ENCODE data around the gene NPAS4.
A peak's percentile ranks its signal among the peaks of the same experiment; 100 is the strongest.
"Not testable (repeated sequence)": the region's sequence is repeated elsewhere in the genome, so short reads cannot be mapped to it uniquely, and the experiment has no call there.

NPAS4 gene

DNA sequence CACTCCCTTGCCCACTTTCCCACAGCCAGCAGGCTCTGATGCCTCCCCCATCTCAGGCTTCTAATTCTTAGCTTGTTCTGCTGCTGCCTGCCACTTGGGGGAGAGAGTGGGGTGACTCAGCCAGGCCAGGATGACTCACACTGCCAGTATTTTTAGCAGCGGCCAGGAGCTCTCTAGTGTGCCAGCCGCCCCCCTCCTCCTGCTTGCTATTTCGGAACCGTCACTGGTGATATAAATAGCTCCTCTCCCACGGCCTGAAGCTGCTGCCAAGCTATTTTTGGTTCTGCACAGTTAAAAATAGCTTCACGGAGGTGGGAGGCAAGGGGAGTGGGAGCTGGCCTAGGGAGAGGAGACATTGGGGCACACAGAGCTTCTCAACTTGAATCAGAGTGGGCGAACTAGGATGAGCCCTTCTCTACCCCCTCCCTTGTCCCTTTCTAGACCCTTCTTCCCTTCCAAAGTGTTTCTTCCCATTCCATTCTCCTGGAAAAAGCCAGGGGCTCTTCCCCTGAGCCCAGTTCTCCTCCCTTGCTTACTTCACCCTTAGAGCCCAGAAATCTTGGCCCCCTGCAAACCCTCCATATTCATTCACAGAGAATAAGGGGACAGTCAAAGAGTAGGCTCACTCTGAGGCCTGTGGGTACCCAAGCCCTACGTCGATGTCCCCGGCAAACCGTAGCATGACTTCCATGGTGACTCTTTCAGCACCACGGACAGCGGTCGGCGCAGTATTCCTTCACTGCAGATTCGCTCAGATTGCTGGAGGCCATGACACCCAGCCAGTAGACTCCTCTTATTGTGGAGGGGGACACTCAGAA, 2.5 kb upstream of the NPAS4 start:
- DNase-seq = no peak

DNA sequence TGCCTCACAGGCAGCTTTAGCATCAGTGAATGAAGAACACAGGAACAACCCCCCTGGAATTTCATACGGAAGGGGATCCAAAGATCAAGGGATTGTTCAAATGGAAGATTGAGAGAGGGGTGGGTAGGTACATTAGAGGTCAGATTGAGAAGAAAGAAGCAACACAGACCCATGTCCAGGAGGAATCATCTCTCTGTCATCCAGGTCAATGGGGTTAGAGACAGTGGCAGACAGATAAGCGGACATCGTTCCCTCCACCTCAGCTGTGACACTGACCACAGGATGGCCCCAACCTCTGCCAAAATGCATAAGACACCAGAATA, 1.9 kb upstream of the NPAS4 start:
- DNase-seq = no peak

DNA sequence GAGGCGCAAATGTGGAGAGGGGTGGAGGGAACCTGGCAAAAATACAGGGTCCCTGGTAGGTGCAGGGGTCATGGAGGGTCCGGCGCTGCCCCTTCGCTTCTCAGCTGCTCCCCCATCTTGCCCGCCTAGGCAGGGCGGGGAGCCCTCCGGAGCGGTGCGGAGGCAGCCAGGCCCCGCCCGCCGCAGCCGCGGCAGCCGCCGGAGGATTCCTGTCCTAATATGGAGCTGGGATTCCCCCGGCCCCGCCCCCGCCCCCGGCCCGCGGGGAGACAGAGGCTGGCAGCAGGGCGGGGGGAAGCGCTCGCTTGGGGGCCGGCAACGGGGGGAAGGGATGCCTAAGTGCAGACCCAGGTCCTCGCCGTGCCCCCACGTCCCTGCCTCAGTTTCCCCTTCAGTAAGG, 1.0 kb upstream of the NPAS4 start:
- no peak for DNase-seq

DNA sequence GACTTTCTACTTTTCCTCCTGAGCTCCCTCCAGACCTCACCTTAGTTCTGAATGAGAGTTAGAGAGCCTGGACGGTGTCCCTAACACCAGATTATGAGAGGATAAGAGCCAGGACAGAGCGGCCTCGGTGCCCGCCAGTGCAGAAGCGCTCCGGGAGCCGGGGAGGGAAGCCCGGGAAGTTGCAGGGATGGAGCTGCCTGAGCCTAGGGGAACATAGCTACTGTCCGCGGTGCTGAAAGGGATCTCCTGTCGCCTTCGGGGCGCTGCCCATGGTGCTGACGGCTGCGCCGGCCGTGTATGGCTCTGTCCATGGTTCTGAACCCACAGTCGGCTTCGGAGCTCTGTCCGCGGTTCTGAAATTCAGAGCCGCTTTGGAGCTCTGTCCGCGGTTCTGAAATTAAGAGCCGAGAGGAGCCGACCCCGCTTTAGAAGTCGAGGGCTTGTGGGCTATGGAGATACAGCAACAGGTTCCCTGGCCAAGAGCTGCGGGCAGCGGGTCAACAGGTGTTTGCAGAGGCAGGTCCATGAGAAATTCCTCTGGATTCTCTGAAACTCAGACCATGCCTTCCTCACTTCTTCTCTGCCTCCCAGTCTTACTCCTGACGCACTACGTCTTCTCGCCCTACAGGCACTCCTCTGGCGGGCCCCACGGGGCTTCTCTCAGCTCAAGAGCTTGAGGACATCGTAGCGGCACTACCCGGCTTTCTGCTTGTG, 814 bp downstream of the NPAS4 start:
- no peak for DNase-seq

DNA sequence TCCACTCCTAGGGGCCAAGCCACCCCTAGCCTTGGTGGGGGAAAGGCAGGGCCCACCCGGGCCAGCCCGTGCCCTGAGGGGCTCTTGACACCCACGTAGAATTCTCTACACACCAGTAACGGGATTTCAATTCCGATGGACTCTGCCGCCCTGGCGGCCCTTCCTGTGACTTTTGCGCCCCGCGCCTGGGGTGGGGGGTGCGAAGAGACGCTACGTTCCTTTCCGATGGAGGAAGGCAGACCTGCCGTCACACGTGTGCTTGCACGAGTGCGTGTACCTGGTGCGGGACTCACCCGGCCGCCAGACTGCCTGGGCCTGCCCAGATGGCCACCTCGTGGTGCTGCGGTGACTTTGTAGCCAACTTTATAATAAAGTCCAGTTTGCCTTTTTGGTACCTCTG, 5.5 kb downstream of the NPAS4 start:
- DNase-seq = no peak

DNA sequence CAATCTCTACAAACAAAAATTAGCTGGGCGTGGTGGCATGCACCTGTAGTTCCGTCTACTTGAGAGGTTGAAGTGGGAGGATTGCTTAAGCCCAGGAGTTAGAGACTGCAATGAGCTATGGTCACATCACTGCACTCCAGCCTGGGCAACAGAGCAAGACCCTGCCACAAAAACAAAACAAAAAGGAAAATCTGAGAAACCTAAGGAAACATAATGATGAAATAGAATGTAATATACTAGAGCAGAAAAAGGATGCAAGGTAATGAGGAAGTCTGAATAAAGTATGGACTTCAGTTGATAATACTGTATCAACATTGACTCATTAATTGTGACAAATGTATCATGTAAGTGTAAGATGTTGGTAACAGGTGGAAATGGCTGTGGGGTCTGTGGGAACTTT, 8.1 kb downstream of the NPAS4 start:
- DNase-seq = no peak

DNA sequence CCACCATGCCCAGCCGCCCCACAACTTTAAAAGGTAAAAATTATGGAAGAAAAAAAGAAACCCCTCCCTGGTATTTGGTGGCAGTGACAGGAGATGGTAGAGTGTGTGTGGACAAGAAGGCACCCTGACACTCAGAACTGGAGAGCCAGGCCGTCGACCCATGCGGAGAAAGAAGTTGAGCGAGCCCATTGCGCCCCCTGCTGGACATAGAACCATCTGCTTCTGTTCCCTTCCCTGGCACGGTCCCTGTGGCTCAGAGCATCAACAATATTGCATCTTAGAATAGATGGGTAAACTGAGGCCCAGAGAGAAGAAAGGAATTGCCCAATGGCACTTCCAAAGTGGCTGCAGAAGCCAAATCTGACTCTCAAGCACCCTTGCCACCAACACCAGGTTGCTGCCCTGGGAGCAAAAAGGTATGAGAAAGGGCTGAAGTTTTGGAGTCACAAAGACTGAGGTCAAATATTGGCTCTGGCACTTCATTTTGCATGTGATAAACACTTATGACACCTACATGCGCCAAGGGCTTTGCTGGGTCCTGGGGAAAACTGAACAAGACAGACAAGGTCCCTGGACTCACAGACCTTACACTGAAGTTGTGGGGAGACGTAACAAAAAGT, 9.3 kb downstream of the NPAS4 start:
- peak; percentile 34 to 71 for DNase-seq

DNA sequence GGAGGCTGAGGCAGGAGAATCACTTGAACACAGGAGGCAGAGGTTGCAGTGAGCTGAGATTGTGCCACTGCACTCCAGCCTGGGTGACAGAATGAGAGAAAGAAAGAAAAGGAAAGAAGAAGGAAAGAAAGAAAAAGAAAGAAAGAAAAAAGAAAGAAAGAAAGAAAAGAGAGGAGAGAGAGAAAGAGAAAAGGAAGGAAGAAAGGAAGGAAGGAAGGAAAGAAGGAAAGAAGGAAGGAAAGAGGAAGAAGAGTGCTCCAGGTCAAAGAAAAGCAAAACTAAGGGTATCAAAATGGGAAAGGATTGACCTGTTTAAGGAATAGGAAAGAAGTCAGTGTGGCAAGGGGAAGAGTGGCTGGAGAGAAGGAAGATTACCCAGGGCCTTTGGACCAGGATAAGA, 10.5 kb downstream of the NPAS4 start:
- DNase-seq = not testable (repeated sequence)

DNA sequence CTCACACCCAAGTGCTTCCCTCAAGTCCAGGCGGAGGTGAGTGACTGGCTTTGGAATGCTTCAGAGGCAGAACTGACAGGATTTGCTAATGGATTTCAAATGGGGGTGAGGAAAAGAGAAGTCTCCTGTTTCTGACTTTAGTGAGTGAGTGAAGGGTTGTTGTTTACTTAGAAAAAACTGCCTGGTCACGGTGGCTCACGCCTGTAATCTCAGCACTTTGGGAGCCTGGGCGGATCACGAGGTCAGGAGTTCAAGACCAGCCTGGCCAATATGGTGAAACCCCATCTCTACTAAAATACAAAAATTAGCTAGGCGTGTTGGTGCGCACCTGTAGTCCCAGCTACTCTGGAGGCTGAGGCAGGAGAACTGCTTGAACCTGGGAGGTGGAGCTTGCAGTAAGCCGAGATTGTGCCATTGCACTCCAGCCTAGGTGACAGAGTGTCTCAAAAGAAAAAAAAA, 11.1 kb downstream of the NPAS4 start:
- DNase-seq = not testable (repeated sequence)

DNA sequence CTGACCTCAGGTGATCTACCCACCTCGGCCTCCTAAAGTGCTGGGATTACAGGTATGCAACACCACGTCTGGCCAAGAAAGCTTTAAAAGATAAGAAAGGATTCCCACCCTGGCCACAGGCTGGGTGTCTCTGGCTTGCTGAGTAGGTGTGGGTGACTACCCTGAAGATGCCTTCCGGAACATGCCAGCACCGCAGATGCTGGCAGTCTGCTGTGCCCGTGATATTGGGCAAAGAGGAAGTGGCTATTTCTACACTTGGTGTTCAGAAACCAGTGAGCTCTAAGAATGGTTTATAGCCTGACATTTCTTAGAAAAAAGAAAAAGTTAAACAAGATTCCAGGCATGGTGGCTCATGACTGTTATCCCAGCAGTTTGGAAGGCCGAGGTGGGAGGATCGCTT, 11.8 kb downstream of the NPAS4 start:
- no peak for DNase-seq

DNA sequence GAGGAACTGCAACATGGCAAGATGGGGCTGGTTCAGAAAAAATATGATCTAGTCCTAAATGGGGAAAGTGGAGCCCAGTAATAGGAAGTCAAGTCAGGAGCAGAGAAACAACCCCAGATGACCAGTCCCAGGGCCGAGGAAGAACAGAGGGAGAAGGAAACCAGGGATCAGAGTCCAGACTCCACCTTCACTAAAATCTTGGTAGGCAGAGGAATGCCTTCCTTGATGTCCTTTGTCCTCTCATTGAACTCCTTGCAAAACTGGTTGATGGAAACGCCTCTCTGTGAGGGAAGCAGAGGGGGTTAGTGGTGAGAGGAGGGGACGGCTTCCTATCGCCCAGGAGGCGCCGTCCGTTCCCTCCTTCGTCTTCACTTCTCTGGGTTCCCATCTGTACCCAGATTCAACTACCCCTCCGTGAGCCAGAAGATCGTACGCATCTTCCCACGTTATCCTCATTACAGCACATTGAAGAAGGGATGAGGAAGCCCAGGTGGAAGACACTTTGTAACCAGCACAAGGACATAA, 17.2 kb downstream of the NPAS4 start:
- DNase-seq = no peak

DNA sequence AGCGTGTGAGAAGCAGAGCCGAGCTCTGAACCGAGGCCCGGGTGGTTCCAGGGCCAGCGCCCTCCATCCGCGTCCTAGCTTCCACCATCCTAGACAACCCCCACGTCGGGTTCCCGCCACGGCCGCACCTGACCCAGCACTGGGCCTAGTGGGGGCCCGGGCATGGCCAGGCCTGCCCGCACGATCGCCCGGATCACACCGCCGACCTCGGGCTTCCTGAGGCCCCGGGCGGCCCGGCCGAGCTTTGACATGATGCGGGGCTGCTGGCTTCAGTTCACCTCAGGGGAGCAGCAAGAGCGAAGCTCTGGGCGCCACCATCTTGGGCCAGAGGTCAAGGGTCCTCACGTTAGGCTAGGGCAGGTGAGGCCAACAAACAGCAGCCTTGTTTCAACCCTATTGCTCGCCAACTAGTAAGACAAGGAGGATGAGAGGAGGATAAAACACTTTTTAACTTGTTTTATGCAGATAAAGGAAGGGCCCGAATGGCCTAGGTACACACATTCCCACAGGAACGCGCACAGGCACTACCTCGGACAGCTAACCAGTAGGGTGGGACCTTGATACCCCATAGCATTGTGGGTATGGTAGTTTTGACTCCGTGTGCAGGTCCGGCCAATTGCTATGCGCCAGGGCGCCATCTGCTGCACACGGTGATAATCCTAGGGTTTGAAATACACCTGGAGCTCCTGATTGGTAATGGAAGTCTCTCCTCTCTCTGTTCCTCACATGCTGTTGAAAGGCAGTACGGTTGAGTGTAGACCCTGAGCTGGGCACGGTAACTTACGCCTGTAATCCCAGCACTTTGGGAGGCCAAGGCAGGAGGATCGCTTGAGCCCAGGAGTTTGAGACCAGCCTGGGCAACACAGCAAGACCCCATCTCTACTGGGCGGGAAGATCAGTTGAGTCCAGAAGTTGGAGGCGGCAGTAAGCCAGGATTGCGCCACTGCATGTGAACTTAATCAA, 17.9 kb downstream of the NPAS4 start, which contains the start of gene MRPL11:
TSS of gene MRPL11 (minus strand) at position 345 of the 963 bp plus-strand sequence. CDS start at position 251, 94 bp downstream.
- DNase-seq = peak; percentile 89 to 91

DNA sequence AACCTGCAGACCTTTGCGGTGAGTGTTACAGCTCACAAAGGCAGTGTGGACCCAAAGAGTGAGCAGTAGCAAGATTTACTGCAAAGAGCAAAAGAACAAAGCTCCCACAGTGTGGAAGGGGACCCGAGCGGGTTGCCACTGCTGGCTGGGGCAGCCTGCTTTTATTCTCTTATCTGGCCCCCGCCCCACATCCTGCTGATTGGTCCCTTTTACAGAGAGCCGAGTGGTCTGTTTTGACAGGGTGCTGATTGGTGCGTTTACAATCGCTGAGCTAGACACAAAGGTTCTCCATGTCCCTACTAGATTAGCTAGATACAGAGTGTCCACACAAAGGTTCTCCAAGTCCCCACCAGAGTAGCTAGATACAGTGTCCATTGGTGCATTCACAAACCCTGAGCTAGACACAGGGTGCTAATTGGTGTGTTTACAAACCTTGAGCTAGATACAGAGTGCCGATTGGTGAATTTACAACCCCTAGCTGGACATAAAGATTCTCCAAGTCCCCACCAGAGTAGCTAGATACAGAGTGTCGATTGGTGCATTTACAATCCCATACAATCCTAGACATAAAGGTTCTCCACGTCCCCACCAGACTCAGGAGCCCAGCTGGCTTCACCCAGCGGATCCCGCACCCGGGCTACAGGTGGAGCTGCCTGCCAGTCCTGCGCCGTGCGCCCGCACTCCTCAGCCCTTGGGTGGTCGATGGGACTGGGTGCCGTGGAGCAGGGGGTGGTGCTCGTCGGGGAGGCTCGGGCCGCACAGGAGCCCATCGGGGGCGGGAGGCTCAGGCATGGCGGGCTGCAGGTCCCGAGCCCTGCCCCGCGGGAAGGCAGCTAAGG, 19.5 kb downstream of the NPAS4 start:
- DNase-seq = not testable (repeated sequence)

DNA sequence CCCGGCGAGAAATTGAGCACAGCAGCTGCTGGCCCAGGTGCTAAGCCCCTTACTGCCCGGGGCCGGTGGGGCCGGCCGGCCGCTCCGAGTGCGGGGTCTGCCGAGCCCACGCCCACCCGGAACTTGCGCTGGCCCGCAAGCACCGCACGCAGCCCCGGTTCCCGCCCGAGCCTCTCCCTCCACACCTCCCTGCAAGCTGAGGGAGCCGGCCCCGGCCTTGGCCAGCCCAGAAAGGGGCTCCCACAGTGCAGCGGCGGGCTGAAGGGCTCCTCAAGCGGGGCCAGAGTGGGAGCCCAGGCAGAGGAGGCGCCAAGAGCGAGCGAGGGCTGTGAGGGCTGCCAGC, 20.1 kb downstream of the NPAS4 start:
- not testable (repeated sequence) for DNase-seq

DNA sequence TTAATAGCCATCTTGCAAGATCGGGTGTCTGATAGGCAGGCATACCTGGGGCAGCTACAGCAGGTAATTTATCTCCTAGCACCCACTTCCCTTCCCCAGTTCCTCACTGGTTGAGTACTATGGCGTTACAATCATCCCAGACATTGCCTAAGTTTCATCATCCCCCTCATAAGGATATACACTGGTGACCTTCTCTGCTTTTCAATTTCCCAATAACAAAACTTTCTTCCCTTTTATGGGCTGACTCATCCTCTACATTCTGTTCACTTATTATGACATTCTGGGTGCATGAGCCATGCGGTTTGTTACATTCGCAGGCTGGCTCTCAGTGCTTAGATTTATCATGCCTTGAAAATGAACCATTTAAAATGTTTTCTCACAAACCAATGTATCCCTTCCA, 22.8 kb downstream of the NPAS4 start:
- no peak for DNase-seq

DNA sequence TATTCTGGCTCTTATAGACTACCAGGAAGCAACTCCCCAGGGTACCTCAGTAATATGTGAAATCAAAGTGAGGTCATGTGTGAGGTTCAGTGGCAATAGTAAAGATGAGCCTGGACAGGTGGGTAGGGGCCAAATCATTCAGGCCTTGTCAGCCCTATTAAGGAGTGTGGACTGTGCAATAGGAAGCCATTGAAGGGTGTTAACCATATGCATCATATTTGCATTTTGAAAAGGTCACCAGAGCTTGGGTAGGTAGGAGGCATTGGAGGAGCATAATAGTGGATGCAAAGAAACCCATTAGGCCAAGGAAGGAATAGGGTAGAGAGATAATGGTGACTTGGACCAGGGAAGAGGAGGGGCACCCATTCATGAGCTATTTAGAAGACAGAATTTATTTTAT, 26.2 kb downstream of the NPAS4 start:
- no peak for DNase-seq

DNA sequence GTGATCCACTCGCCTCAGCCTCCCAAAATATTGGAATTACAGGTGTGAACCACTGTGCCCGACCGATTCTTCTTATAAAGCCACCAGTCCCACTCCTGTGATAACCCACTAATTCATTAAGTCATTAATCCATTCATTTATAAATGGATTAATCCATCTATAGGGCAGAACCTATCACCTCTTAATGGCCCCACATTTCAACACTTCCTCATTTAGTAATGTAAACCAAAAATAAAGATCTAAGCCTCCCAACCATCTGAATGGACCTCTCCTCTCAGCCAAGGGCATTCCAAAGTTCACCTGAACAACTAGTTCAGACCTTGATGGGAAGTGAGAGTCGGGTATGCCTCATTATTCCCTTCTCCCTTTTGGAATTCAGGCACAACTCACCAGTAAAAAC, 27.7 kb downstream of the NPAS4 start:
- no peak for DNase-seq

DNA sequence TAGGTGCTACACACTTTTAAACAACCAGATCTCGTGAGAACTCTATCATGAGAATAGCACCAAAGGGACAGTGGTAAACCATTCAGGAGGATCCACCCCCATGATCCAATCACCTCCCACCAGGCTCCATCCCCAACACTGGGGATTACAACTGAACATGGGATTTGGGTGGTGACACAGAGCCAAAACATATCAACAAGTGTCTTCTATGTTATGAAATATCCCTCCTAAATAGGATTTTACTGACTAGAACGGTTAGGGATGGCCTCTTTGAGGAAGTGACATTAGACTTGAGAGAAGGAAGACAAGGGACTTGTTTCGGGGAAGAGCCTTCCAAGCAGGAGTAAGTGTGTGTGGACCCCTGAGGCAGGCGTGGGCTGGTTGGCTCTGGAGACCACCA, 29.7 kb downstream of the NPAS4 start:
- no peak for DNase-seq

DNA sequence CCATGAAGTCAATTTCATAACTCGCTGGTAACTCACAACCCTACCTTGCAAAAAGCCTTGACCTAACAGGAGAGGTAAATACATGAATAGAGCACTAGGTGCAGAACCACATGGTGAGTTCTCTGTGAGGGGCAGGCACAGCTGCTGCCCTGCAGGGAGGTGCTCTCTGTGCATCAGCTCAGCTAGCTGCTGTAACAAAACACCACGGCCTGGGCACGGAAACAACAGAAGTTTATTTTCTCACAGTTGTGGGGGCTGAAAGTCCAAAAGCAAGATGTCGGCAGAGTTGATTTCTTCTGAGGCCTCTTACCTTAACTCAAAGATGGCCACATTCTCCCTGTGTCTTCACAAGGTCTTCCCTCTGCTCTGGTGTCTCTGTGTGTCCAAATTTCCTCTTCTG, 30.8 kb downstream of the NPAS4 start:
- DNase-seq = no peak

DNA sequence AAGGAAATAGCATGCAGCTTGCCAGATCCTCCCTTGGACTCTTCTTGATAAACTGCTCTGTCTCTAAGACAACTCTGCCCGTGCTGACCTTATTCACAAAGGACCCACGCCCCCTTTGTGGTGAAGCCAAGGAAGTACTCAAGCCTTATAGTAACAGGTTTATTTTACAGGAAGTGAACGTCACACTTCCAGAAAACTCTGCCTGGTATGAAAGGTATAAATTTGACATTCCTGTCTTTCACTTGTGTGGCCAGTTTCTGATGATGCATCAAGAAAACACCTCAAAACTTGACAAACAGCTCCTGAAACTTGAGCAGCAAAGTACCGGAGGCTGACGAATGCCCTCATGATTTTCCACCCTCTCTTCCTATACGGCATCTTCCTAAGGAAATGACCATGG, 33.4 kb downstream of the NPAS4 start:
- DNase-seq = no peak

DNA sequence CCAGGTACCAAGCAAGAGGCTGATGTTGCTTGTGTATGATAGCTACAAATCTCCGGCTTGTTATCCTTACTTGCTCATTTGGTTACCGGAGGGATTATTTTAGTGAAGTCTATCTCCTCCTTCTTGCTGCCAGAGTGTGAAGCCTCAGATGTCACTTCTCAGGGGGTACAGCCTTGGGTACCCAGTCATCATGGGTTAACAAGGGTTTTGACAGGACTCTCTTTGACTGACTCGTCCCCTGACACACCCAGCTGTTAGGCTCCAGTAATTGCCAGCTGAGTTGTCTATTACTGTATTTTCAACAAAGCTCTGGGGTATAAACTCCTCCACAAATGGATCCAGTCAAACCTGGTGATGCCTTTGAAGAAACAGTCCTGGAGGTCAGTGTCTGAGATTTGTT, 34.0 kb downstream of the NPAS4 start:
- DNase-seq = no peak

DNA sequence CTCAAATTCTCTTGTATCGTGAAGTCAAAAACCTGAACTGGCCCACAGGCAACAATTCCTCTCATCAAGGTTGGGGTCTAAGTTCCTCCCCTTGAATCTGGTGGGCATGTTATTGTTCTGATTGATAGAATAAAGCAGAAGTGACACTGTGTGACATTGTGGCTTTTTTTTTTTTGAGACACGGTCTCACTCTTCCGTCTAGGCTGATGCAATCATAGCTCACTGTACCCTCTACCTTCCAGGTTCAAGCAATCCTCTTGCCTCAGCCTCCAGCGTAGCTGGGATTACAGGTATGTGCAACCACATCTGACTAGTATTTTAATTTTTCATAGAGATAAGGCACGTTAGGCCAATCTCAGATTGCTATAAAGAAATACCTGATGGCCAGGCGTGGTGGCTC, 37.0 kb downstream of the NPAS4 start:
- DNase-seq = no peak

All from NCI-H187 (cell line).